GF-D8 (cell line): ENCODE results near the gene MED27.

Source experiments
- DNase-seq: peaks from one replicate; lab custom pipeline; 2025; lab: John Stamatoyannopoulos, UW

Gene MED27

GRCh38 chr9:132079391-132080091 is at the start of gene MED27:
MED27 (minus strand) TSS chr9:132079867; CDS start chr9:132079844, 23 bp downstream.
- DNase-seq = peak; percentile 68

GRCh38 chr9:132127888-132128534 is 48.3 kb upstream of the MED27 start:
- no peak for DNase-seq

GRCh38 chr9:132126680-132127236 is 47.1 kb upstream of the MED27 start:
- no peak for DNase-seq

- no peak for DNase-seq
Observed at GRCh38 chr9:132125944-132126679, 46.4 kb upstream of the MED27 start.

- DNase-seq = no peak
Observed at GRCh38 chr9:132125361-132125760, 45.7 kb upstream of the MED27 start.

- DNase-seq = no peak
Observed at GRCh38 chr9:132124800-132125199, 45.1 kb upstream of the MED27 start.

- DNase-seq = no peak
Observed at GRCh38 chr9:132121021-132121420, 41.4 kb upstream of the MED27 start.

- no peak for DNase-seq
Observed at GRCh38 chr9:132117694-132118093, 38.0 kb upstream of the MED27 start.

- no peak for DNase-seq
Observed at GRCh38 chr9:132116583-132116982, 36.9 kb upstream of the MED27 start.

- DNase-seq = no peak
Observed at GRCh38 chr9:132114102-132114707, 34.5 kb upstream of the MED27 start.

GRCh38 chr9:132109291-132109690 is 29.6 kb upstream of the MED27 start:
- no peak for DNase-seq

- DNase-seq = no peak
Observed at GRCh38 chr9:132108728-132109127, 29.1 kb upstream of the MED27 start.

- no peak for DNase-seq
Observed at GRCh38 chr9:132099741-132100407, 20.2 kb upstream of the MED27 start.

- no peak for DNase-seq
Observed at GRCh38 chr9:132099167-132099566, 19.5 kb upstream of the MED27 start.

- DNase-seq = no peak
Observed at GRCh38 chr9:132094314-132094791, 14.7 kb upstream of the MED27 start.

- DNase-seq = no peak
Observed at GRCh38 chr9:132090771-132091170, 11.1 kb upstream of the MED27 start.

GRCh38 chr9:132087438-132088030 is 7.9 kb upstream of the MED27 start:
- DNase-seq = no peak

GRCh38 chr9:132082188-132082587 is 2.5 kb upstream of the MED27 start:
- DNase-seq = no peak

- no peak for DNase-seq
Observed at GRCh38 chr9:132078699-132079356, 839 bp downstream of the MED27 start.

GRCh38 chr9:132077881-132078698 is 1.6 kb downstream of the MED27 start:
- DNase-seq = no peak
